HG03354 (cell line): ENCODE measurements around the gene ZMYND10.

ENCODE experiments used
- ATAC-seq: cut with Tn5 transposase; IDR thresholded peaks from one replicate; pipeline ENCODE4 v1.9.1; 2021; ENCODE audit warnings: mild to moderate bottlenecking; ENCODE audit not compliant: unreplicated experiment, poor library complexity, severe bottlenecking

ZMYND10 gene

GRCh38 chr3:50350527-50351322 is 5.2 kb upstream of the ZMYND10 start, which contains the start of the genes CYB561D2 and NPRL2:
Gene CYB561D2 (plus strand): TSS chr3:50350862. CDS start chr3:50351434, 572 bp downstream.
Gene NPRL2 (minus strand): TSS chr3:50350775. CDS start chr3:50350652, 123 bp downstream.
- ATAC-seq = peak; percentile 89

- no peak for ATAC-seq
Measured at GRCh38 chr3:50350213-50350526, 4.6 kb upstream of the ZMYND10 start.

- ATAC-seq = no peak
Measured at GRCh38 chr3:50347187-50347813, 1.8 kb upstream of the ZMYND10 start.

- no peak for ATAC-seq
Measured at GRCh38 chr3:50345008-50345407, 524 bp downstream of the ZMYND10 start.

- no peak for ATAC-seq
Measured at GRCh38 chr3:50342813-50343633, 2.5 kb downstream of the ZMYND10 start.

GRCh38 chr3:50341996-50342650 is 3.4 kb downstream of the ZMYND10 start:
- no peak for ATAC-seq

- no peak for ATAC-seq
Measured at GRCh38 chr3:50341537-50341936, 4.0 kb downstream of the ZMYND10 start.

- no peak for ATAC-seq
Measured at GRCh38 chr3:50340448-50341329, 4.8 kb downstream of the ZMYND10 start, which contains the start of gene RASSF1. Gene RASSF1 (minus strand): TSS chr3:50340836. CDS start chr3:50340805, 31 bp downstream.

GRCh38 chr3:50340147-50340447 is 5.4 kb downstream of the ZMYND10 start:
- ATAC-seq = no peak

- ATAC-seq = no peak
Measured at GRCh38 chr3:50339485-50340146, 5.9 kb downstream of the ZMYND10 start.

- ATAC-seq = no peak
Measured at GRCh38 chr3:50338965-50339364, 6.6 kb downstream of the ZMYND10 start.

- peak; percentile 80 for ATAC-seq
Measured at GRCh38 chr3:50337175-50337861, 8.2 kb downstream of the ZMYND10 start.

GRCh38 chr3:50336452-50337174 is 8.9 kb downstream of the ZMYND10 start:
- ATAC-seq = peak; percentile 40

GRCh38 chr3:50334339-50335075 is 11.0 kb downstream of the ZMYND10 start:
- no peak for ATAC-seq

GRCh38 chr3:50333744-50334328 is 11.7 kb downstream of the ZMYND10 start:
- no peak for ATAC-seq

- ATAC-seq = no peak
Measured at GRCh38 chr3:50331364-50331907, 14.1 kb downstream of the ZMYND10 start.
